GM12878 (cell line): Measurements from ENCODE around the gene KIF11. TPM values are rescaled to one million over a fixed set of nuclear protein-coding genes. Genes with fewer than 3 reads are reported as not detected.

Source experiments
- ETV6 ChIP-seq, 2 experiments: fragments of 450-650 bp in 1 of 2; IDR thresholded peaks in 1 of 2; conservative IDR thresholded peaks in 1 of 2; 2 replicates each; pipeline ENCODE4 v1.6.1; 2014; ENCODE audit warnings: antibody characterized with exemption in 1 of 2, borderline replicate concordance in 1 of 2, low read depth in 1 of 2, mild to moderate bottlenecking in 1 of 2, moderate library complexity in 1 of 2
- KAT2A ChIP-seq: conservative IDR thresholded peaks from 2 replicates; pipeline ENCODE4 v1.6.1; 2011; ENCODE audit warnings: low read depth, low read length; ENCODE audit not compliant: control insufficient read depth
- KLF5 ChIP-seq: fragments of 450-650 bp; IDR thresholded peaks from 2 replicates; pipeline ENCODE4 v1.6.1; 2014; ENCODE audit warnings: mild to moderate bottlenecking; ENCODE audit not compliant: partially characterized antibody
- SKIL ChIP-seq: fragments of 450-650 bp; IDR thresholded peaks from 2 replicates; pipeline ENCODE4 v1.6.1; 2017; ENCODE audit warnings: mild to moderate bottlenecking, low read depth, inconsistent platforms; ENCODE audit not compliant: poor library complexity, severe bottlenecking
- SMAD5 ChIP-seq: IDR thresholded peaks from 2 replicates; pipeline ENCODE4 v1.6.1; 2016; ENCODE audit warnings: antibody characterized with exemption, low read depth
- SREBF1 ChIP-seq: IDR thresholded peaks from 2 replicates; pipeline ENCODE4 v1.6.1; 2012; ENCODE audit warnings: mild to moderate bottlenecking, low read length
- USF1 ChIP-seq: IDR thresholded peaks from 2 replicates; pipeline ENCODE4 v1.6.1; 2011; ENCODE audit warnings: borderline replicate concordance, low read depth, mild to moderate bottlenecking, moderate library complexity, mixed read lengths, low read length; ENCODE audit not compliant: insufficient read depth; ENCODE audit errors: extremely low read length
- YBX1 ChIP-seq: fragments of 450-650 bp; IDR thresholded peaks from 2 replicates; pipeline ENCODE4 v1.6.1; 2016; ENCODE audit warnings: antibody characterized with exemption
- ZNF24 ChIP-seq: fragments of 450-650 bp; IDR thresholded peaks from 2 replicates; pipeline ENCODE4 v1.6.1; 2017; ENCODE audit warnings: antibody characterized with exemption, mild to moderate bottlenecking
- polyA plus RNA-seq, 11 experiments: library from polyadenylated mRNA; depleted of rRNA in 4 of 11; unstranded in 6 of 11; stranded (reverse) in 5 of 11; fragments of >200 nt; fragmentation: Nextera tagmentation in 4 of 11; fragmentation: Illumina TruSeq in 1 of 11; extraction: Ambion mirVana in 4 of 11; extraction: Trizol in 1 of 11; gene quantifications; 1 replicate in 1 of 11; 2 replicates in 10 of 11; pipeline versions ENCODE4 v1.2.1 to v1.2.3, GENCODE V29; 2011 to 2016; ENCODE audit warnings: inconsistent platforms in 2 of 11, missing spikeins in 2 of 11, low read depth in 1 of 11
- total RNA-seq, 4 experiments: library from RNA; depleted of rRNA in 3 of 4; stranded (reverse); fragments of >200 nt in 3 of 4; fragmentation: Illumina TruSeq in 1 of 4; extraction: Trizol in 1 of 4; gene quantifications; 2 replicates each; pipeline versions ENCODE4 v1.2.1 to v1.2.3, GENCODE V29; 2013 to 2021
- TF ChIP-seq, protein P1 (sequence below): fragments of 450-650 bp; IDR thresholded peaks from 2 replicates; pipeline ENCODE4 v1.6.1; 2018; ENCODE audit warnings: mild to moderate bottlenecking, low read depth, moderate library complexity; ENCODE audit not compliant: partially characterized antibody
- TF ChIP-seq, protein P2 (sequence below): fragments of 450-650 bp; IDR thresholded peaks from 2 replicates; pipeline ENCODE4 v1.6.1; 2017; ENCODE audit warnings: mild to moderate bottlenecking, moderate library complexity

The KIF11 gene
- total and polyA plus RNA-seq, 10 of the 15 experiments (the other 5 are each of a cell fraction or from before 2014, with no cell fraction given): 14.1 to 79.8 (median 41.9) TPM

- TF ChIP-seq SKIL (no peak), ZNF24 (no peak), KAT2A (no peak), USF1 (no peak), SMAD5 (no peak), ETV6 (conservative IDR thresholded peaks at IDR 0.05 in 1 of 2, IDR thresholded peaks at IDR 0.05 in 1 of 2; ENCODE audit: borderline replicate concordance in 1 of 2, low read depth in 1 of 2) (no peak), SREBF1 (no peak), KLF5 (no peak), YBX1 (no peak)
- TF ChIP-seq, protein P1, sequence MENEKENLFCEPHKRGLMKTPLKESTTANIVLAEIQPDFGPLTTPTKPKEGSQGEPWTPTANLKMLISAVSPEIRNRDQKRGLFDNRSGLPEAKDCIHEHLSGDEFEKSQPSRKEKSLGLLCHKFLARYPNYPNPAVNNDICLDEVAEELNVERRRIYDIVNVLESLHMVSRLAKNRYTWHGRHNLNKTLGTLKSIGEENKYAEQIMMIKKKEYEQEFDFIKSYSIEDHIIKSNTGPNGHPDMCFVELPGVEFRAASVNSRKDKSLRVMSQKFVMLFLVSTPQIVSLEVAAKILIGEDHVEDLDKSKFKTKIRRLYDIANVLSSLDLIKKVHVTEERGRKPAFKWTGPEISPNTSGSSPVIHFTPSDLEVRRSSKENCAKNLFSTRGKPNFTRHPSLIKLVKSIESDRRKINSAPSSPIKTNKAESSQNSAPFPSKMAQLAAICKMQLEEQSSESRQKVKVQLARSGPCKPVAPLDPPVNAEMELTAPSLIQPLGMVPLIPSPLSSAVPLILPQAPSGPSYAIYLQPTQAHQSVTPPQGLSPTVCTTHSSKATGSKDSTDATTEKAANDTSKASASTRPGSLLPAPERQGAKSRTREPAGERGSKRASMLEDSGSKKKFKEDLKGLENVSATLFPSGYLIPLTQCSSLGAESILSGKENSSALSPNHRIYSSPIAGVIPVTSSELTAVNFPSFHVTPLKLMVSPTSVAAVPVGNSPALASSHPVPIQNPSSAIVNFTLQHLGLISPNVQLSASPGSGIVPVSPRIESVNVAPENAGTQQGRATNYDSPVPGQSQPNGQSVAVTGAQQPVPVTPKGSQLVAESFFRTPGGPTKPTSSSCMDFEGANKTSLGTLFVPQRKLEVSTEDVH: no peak
- TF ChIP-seq, protein P2, sequence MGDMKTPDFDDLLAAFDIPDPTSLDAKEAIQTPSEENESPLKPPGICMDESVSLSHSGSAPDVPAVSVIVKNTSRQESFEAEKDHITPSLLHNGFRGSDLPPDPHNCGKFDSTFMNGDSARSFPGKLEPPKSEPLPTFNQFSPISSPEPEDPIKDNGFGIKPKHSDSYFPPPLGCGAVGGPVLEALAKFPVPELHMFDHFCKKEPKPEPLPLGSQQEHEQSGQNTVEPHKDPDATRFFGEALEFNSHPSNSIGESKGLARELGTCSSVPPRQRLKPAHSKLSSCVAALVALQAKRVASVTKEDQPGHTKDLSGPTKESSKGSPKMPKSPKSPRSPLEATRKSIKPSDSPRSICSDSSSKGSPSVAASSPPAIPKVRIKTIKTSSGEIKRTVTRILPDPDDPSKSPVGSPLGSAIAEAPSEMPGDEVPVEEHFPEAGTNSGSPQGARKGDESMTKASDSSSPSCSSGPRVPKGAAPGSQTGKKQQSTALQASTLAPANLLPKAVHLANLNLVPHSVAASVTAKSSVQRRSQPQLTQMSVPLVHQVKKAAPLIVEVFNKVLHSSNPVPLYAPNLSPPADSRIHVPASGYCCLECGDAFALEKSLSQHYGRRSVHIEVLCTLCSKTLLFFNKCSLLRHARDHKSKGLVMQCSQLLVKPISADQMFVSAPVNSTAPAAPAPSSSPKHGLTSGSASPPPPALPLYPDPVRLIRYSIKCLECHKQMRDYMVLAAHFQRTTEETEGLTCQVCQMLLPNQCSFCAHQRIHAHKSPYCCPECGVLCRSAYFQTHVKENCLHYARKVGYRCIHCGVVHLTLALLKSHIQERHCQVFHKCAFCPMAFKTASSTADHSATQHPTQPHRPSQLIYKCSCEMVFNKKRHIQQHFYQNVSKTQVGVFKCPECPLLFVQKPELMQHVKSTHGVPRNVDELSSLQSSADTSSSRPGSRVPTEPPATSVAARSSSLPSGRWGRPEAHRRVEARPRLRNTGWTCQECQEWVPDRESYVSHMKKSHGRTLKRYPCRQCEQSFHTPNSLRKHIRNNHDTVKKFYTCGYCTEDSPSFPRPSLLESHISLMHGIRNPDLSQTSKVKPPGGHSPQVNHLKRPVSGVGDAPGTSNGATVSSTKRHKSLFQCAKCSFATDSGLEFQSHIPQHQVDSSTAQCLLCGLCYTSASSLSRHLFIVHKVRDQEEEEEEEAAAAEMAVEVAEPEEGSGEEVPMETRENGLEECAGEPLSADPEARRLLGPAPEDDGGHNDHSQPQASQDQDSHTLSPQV: no peak
These were observed 22.6 kb downstream of the KIF11 start (continued) for GRCh38 chr10:92615515-92615914.
